ENCODE measurements around the gene ELOA. TPM values are rescaled to one million over a fixed set of nuclear protein-coding genes. Genes with fewer than 3 reads are reported as not detected.
"Not testable (repeated sequence)": the region's sequence is repeated elsewhere in the genome, so short reads cannot be mapped to it uniquely, and the experiment has no call there.

Gene ELOA
- polyA plus RNA-seq, 1 donor: 33.6 TPM

DNA sequence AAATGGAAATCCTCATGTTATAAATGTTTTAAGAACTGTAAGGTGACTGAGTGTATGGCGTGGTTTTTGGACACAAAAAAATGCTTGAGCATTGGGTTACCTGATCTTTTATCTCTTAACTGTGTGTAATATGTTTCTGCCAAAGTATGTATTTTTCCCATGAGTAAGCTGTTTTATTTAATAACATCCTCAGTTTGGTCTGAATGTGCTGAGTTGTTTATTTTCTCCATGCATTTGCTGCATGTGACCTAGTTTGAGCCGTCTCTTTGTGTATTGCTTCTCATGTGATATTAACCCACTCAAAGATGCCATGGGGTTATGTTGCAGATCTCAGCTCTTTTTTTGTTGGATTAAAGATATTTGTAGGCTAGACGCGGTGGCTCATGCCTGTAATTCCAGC lies 41.6 kb downstream of the ELOA start:
- DNase-seq: no peak

DNA sequence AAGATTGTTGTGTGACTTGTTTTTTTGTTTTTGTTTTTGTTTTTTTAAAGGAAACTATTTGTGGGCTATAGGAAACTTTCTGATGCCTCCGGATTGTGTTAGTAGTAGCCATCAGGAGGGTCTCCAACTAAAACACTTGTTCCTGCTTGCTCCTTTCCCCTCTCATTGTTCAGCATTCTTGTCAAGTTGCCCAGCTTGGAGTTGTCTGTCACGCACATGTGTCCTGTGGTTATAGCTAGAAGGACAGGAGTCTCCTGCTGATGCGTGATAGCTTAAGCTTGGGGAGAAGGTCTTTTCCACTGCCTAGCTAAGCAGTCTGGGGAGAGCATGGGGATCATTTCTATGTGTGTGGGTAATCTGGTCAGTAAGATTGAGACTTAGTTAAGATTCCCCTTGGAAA lies 44.4 kb downstream of the ELOA start:
- no peak for DNase-seq

DNA sequence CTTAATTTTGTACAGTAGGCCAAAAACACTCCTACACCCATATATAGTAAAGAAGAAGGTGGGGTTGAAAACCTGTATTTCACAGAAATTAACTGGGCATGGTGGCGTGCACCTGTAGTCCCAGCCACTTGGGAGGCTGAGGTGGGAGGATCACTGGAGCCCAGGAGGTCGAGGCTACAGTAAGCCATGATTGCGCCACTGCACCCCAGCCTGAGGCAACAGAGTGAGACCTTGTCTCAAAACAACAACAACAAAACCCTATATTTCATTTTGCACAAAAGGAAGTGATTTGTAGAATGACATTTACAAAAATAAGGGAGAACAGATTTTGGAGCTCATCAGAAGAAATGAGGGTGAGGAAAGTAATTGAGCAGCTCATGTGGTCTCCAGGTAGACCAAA lies 45.4 kb downstream of the ELOA start:
- DNase-seq: no peak

DNA sequence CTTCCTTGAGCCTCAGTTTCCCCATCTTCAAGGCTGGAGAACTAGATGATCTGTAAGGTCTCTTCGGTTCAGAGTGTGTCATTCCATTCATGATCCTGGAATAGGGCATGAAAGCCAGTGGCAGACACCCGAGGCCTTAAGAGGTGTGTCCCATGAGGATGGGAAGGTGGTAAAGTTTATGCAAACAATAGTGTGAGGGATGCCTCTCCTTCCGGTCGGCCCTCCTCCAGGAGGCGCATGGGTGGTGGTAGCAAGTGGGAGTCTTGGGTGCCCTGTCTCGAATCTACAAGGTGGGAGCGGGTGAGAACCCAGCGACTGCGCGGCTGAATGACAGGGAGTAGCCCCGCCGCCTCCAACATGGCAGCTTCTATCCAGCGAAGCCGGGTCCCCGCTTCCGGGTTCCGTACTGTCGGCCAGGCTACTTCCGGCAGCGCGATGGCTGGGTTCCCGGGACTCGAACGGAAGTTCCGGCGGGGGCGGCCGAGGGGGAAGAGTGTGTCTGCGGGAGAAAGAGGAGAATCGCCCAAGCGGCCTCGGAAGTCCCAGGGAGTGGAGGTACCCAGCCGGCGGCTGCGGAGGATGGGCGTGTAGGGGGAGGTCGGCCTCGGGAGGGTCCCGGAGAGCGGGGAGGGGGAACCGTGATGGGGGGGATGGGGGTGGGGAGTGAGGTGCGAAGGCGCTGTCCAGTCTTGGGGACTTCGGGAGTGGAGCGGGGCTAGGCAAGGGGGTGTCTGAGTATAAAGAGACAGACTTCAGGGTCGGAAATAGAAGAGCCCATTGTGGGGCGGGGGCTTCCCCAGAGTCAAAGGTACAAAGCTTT lies 47.6 kb downstream of the ELOA start, which contains the start of gene LYPLA2:
TSS of gene LYPLA2 (plus strand) at position 450 of the 820 bp plus-strand sequence. CDS start 1,538 bp downstream, outside the sequence.
- DNase-seq: peak; percentile 94

DNA sequence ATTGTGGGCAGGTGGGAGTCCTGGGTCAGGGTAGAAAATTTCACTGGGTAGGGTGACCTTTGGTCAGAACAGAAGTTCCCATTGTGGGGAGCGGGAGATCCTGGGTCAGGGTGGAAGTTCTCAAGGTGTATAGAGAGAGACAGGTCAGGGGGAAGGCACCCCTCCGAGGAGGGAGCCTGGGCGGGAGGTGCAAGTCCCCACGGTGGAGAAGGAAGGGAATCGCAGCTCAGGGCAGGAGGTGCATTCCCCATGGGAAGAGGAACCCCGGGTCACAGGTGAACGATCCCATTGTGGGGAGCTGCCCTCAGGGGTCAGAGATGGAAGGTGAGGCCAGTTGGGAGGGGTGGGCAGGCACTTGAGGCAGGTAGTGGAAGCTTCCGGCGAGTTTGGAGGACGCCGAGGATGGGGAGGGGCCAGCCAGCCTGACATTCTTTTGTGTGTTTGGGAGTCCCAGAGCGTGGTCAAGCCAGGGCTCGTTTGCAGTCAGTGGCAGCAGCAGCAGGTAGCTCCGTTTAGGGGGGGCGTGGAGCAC lies 48.3 kb downstream of the ELOA start:
- DNase-seq: no peak

DNA sequence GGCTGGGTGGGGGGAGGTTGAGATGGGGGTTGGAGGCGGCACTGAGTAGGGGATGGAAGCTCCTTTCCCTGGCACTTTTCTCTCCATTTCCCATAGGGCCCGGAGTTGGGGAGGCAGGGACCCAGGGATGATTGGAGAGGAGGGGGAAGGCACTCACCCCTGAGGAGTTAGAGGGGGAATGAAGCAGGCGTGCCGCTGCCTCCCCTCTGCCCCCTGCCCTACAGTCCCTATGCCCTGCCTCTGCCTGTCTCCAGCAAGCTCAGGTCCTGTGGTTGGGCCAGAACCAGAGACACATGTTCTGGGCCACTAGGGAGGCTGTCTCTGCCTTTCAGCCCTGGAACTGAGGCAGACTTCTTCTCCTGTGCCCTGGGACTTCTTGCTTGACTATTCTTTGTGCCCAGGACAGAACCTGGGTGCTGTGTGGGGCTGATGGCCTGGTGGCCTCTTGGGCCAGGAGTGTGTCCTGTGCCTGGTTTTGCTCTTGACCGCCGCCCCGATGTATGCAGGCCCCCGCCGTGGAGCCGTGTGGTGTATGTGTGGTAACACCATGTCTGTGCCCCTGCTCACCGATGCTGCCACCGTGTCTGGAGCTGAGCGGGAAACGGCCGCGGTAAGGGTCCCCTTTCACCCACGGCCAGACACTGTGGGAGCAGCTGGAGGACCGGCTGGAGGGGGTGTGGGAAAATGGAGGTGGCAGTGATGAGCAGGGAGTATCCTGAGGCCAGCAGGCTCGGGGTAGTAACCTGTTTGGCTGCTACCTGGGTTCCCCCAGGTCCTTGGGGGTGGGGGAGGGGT lies 49.1 kb downstream of the ELOA start:
- DNase-seq: no peak

DNA sequence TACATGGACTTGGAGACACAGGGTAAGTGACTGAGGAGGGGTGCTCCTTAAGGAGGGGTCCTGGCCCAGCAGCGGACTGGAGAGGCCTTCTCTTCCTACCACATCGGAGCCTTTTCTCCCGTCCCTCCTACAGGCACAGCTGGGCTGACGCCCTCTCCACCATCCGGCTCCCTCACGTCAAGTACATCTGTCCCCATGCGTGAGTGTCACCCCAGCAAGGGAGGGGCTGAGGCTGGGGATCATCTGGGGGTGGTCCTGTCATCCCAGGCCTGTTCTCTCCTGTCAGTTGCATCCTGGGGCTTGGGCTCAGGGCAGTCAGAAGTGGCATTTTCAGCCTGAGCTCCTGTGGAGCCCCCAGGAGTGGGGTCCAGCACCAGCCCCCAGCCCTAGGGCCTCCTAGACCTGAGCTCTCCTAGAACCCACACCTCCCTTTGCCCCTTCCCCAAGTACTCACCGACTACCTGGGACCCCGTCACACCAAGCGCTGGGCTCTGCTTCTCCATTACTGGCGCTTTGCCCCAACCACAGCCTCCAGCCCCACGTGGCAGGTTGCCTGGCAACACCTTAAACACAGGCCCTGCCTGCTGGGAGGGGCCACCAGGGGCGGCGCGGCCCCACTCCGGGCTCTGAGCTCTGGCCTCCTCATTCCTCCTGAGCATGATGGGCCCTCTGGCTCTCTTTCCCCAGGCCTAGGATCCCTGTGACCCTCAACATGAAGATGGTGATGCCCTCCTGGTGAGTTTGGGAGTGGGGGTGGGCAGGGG lies 49.9 kb downstream of the ELOA start:
- no peak for DNase-seq

DNA sequence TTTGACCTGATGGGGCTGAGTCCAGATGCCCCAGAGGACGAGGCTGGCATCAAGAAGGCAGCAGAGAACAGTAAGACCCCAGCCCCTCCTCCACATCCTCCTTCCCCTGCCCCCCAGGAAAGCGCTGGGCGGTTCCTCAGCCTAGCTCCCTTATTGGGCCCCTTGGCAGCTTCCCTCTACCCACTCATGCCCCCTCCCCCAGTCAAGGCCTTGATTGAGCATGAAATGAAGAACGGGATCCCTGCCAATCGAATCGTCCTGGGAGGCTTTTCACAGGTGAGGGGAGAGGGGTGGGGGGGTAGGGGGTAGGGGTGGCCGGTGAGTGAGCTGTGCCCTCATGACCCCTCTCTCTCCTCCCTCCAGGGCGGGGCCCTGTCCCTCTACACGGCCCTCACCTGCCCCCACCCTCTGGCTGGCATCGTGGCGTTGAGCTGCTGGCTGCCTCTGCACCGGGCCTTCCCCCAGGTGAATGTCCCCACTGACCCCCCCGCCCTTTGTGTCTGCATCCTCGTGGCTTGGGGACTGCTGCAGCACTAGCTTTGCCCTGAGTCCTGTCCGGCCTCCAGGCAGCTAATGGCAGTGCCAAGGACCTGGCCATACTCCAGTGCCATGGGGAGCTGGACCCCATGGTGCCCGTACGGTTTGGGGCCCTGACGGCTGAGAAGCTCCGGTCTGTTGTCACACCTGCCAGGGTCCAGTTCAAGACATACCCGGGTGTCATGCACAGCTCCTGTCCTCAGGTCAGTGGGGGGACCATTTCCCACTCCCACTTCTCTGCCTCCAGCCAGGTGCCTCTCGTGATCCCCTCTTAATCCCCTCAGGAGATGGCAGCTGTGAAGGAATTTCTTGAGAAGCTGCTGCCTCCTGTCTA lies 50.8 kb downstream of the ELOA start:
- no peak for DNase-seq

DNA sequence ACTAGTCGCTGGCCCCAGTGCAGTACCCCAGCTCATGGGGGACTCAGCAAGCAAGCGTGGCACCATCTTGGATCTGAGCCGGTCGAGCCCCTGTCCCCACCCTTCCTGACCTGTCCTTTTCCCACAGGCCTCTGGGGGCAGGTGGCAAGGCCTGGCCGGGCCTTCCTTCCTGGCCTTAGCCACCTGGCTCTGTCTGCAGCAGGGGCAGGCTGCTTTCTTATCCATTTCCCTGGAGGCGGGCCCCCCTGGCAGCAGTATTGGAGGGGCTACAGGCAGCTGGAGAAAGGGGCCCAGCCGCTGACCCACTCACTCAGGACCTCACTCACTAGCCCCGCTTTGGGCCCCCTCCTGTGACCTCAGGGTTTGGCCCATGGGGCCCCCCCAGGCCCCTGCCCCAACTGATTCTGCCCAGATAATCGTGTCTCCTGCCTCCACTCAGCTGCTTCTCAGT lies 51.5 kb downstream of the ELOA start:
- DNase-seq: not testable (repeated sequence)

DNA sequence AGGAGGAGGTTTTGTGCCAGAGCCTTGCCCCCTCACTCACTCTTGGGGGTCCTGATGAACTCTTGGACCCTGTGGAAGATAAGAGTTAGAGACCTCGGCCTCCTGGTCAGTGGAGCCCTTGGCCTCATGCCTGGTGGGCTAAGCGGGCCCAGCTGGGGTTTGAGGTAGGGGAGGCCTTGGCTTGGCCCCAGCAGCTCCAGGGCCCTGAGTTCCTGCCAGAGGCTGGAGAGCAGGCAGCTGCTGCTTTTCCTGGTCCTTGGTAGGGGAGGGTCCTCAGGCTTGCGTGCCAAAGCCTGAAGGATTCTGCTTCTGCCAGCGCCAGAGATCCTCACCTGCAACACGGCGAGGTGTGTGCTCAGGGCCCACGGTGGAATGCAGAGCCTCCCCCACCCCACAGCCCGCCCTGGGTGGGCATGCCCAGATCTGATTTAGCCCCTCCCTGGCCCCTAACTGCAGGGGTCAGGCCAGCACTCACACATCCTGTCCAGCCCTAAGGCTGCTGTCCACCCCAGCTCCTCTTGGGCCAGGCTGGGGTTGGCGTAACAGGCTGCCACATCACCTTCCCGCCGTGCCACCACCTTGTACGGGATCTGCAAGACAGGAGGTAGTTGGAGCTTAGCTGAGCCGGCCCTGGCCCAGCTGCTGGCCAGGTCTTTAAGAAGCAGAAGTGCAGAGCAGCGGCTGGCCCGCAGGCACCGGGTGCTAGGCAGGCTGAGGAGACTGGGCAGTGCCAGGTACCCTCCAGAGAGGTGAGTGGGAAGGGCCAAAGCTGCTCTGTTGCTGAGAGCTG lies 52.6 kb downstream of the ELOA start:
- DNase-seq: no peak

DNA sequence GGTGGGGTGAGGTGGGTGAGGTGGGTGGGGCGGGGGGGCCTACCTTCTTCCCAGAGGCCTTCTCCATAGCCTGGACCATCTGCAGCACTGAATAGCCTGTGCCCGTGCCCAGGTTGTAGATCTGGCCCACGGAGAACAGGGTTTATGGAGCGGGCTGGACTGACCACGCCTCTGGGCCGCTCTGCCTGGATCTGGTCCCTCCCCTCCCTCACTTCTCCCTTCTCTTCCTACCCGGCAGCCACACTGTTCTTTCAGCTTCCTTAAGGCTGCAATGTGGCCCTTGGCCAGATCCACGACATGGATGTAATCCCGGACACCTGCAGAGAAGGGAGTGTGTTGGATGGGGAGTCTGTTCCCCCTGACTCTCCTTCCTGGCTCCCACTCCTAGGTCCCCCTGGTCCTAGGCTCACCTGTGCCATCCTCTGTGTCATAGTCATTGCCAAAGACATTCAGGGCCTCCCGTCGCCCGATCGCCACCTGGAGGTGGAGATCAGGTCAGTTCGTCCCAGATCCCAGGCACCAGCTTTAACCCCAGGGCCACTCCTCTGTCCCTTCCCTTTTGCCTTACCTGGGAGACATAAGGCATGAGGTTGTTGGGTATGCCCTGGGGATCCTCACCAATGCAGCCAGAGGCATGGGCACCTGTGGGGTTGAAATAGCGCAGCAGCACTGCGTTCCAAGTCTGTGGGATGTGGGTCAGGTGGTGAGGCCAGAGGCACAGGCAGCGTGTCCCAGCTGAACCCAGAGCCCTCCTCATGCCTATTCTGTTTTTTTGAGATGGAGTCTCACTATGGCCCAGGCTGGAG lies 53.4 kb downstream of the ELOA start:
- no peak for DNase-seq

DNA sequence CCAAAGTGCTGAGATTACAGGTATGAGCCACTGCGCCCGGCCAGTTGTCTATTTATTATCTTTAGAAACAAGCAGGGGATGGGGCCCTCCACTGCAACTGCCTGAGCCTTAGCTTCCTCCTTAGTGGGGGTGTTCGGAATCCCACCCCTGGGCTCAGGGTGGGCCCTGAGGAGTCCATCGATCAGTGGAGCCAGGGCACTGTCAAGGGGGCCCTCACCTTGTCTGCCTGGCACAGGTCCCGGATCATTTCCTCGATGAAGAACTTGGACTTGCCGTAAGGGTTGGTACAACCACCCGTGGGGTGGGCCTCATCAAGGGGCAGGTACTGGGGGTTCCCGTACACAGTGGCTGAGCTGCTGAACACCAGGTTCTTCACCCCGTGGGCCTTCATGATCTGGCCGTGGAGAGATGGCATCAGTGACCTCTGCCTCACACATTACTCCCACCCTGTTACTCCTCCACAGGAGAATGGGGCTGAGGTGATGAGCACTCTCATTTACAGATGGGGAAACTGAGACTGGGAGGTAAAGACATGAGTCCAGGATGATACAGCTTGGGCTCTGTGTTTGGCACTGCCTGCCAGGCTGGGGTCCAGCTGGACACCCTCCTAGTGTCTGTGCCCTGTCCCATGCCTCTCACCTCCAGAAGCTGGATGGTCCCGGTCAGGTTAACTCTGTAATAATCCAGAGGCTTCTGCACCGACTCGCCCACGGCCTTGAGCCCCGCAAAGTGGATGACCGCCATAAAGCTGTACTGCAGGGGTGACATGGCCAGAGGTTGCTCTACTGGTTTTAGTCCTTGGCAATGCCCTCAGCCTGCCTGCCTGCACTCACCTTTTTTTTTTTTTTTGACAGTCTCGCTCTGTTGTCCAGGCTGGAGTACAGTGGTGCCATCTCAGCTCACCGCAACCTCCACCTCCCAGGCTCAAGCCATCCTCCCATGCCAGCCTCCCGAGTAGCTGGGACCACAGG lies 54.5 kb downstream of the ELOA start:
- no peak for DNase-seq

DNA sequence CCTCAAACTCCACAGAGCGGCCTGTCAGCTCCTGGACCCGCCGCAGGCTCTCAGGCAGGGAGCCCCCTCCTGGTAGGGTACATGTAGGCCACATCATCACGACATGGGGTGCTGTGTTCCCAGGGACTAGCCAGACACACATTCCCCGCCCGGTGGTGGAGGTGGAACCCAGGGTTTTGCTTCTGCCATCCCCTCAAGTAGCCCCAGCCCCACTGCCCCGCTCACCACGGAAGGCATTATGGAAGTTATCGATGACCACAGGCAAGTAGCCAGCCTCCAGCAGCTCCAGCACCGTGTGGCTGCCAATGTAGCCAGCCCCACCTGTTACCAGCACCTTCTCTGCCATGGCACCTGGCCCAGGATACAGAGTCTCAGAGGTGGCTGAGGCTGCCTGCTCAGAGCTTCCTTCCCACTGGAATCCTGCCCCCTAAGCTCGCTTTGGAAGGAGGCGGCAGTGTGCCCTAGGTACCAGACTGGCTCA lies 55.4 kb downstream of the ELOA start:
- no peak for DNase-seq

DNA sequence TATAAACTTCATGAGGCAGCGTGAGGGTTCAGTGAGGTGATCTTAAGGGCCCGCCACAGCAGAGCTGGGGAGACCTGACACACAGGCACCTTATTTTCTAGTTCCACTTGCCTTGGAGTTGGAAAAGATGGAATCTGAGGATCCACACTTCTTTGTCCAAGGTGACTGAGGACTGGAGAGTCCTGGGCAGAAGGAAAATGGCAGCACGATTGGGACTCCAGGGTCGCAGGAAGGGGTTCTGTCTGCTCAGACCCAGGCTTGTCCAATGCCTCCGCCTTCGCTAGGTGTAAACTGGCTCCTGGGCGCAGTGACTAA lies 55.9 kb downstream of the ELOA start:
- DNase-seq: no peak

DNA sequence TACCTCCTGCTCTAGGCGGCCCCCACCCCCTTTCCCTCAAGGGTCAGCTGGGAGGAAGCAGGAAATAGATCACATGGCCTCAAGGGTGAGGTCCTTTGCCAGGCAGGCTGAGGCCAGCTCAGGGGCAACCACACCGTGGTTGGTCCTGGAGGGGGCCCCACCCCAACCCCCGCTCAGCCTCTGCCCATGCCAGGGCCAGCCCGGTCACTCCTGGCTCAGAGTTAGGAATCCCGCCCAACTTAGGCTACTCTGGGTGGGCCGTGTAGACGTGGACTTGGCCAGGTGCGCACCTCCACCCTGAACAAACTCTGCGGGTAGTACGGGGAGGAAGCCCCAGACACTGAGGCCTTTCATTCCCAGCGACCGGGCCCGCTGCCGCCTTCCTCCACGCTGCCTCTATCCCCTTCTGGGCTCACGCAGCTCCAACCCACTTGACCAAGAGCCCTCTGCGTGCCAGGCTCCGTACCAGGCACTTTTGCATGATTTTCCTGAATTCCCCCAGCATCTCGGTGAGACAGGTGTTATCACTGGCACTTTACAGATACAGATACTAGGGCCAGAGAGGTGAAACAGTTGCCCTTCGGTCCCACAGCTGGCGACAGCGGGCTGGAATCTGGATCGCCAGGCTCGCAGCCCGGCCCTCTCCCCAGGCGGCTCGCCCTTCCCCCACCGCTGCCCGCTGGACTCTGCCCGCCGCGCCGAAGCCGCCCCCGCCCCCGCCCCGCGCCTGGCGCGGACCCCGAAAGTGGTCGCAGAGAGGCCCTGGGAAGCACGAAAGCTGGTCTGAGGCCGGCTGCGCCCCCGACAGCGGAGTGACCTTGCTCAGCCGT lies 56.5 kb downstream of the ELOA start:
- DNase-seq: no peak

DNA sequence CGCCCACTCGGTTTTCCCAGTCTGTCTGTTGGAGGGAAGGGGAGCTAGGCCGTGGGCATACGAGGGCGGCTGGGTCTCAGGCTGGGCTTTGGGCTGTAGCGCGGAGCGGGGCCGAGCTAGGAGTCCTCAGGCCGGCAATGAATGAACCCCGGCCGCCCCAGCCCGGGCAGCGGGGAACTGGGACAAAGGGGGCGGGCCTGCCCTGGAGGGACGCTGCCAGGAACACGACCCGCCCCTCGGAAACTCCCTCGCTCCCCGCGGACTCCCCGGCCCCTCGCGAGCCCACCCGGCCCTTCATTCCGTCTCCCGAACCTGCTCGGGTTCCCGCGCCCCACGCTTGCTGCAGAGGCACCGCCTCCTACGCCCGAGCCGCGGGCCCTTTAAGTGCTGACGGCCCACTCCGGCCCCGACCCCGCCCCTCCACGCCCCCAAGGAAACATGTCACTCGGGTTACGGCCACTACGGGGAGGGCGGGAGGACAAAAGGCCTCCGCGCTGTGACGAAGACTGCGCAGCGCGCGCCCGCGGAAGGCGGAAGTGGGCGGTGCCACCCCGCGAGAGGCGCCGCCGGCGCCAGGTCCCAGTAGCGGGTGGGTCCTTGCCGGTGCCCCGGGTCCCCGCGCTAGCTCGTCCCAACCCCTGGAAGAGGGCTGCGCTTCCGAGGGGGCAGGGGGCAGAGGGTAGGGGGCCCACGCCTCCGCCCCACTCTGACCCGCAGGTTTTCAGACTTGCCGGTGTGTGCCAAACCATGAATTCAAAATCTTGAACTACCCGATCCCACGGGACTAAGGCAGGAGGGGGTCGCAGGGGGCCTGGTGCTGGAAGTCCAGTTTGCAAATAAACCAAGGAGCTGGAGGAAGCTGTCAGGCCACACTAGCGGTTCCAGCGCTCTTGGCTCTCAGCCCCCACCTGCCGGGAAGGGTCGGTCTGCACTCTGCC lies 57.4 kb downstream of the ELOA start, which contains the start of gene GALE:
TSS of gene GALE (minus strand) at position 355 of the 938 bp plus-strand sequence. CDS start 1,747 bp downstream, outside the sequence.
- DNase-seq: peak; percentile 99
